GM12891 (cell line): ENCODE data around the gene INSYN2B.

ENCODE experiments used
- POLR2A ChIP-seq: IDR thresholded peaks from 2 replicates; pipeline ENCODE4 v1.6.1; 2011; ENCODE audit warnings: low read depth, low read length, control low read depth
- POLR2AphosphoS5 ChIP-seq: IDR thresholded peaks from 2 replicates; pipeline ENCODE4 v1.6.1; 2011; ENCODE audit warnings: low read depth, low read length, control low read depth

DNA sequence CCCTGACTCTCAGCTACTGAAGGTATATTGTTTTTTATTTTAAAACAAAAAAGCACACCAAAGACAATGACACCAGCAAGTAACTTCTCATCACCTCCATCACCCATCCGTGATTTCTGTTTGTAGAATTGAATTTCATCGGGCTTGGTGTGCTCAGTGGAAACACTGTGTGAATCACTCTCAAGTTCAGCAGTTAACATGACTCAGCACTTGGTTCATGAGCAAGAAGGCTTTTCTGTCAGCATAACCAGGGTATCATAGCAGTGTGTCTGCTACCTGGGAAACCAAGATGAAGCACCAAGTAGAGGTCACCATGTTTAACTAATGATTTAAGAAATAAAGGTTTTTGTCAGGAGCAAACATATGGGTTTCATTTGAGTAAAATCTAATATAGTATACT is 123.7 kb downstream of the INSYN2B start:
- TF ChIP-seq POLR2A, result no peak
- TF ChIP-seq POLR2AphosphoS5, result no peak
